Measurements from ENCODE around the gene BANK1.

BANK1 gene

DNA sequence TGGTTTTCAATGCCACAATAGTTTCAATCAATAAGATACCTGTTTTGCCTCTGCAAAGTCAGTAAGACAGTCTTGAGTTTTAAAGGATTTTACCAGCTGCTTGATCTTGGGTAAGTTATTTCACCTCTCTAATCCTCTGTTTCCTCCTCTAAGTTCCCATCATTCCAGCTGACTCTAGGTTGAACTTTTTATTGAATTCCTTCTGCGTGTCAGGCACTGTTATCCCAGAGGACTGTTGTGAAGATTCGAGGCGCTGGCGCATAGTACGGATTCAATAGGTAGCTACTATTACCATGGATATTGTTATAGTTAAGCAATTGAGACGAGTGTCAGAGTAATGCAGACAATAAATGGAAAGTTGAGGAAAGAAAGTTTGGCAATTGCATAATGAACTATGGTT is 179.4 kb downstream of the BANK1 start:
- TF ChIP-seq ZNF274 (IDR thresholded peaks at IDR 0.05; ENCODE audit: low read depth, low read length), result no peak
- no peak overlapping the region for H3K4me3 ChIP-seq (ENCODE audit: low read length)

DNA sequence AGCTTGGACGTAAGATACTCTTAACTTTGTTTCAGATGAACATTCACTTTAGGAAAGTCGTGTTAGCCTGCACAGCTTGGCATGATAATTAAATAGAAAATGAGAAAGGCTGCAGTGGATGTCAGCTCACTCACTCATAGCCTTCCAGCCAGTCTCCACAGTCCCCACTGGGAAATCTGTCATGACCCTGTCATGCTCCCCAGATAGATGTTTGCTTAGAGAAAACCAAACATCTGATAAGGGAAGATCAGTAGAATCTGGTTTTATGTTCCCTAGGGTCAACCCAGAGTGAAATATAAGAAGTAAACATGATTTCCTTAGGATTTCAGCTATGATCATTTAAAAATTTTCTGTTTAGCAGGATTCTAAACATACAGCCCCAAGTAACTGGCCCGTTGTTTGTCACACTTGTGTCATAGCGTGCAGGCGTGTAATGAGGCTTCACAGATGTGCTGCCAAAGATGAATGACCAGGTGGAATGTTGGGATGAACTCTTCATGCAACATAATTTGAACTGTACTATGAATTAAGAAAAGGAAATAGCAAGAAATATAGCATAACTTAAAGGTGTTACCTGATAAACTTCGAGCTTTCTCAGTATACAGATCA is 180.1 kb downstream of the BANK1 start:
- TF ChIP-seq ZNF274 (IDR thresholded peaks at IDR 0.05; ENCODE audit: low read depth, low read length), result no peak

DNA sequence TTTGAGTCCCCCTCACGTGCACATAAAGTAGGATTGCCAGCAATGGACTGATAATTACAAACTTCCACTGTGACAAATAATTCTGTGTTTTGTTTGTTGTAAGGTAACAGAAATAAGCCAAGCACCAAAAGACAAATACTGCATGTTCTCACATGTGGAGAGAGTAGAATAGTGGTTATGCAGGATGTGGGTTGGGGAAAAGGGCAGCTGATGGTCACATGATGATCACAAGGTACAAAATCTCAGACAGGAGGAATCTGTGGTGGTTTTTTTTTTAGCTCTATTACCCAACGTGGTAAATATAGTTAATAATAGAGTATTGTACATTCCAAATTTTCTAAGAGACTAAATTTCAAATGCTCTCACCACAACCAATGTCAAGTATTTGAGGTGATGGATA is 182.3 kb downstream of the BANK1 start:
- no peak for TF ChIP-seq ZNF274 (IDR thresholded peaks at IDR 0.05; ENCODE audit: low read depth, low read length)
- H3K4me3 ChIP-seq (ENCODE audit: low read length), result no peak overlapping the region

More for the DNA sequence above, 180.1 kb downstream of the BANK1 start:
- no peak overlapping the region for H3K4me3 ChIP-seq (ENCODE audit: low read length)

DNA sequence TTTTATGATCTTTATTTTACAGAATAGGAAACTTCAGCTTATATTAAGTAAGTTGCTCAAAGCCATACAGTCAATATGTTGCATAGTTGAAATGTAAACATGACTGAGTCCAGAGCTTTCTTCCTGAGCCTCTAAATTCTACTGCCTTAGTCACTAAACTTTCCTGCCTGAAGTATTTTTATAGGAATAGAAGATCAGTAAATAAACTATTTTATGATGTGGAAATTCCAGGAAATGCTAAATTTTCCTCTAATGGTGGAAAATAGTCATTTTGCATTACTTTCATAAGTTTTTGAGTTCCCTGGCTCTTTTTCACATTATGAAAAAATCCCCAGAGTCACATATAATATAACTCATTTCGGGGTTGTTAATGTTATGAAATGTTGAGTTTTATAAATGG is 182.8 kb downstream of the BANK1 start:
- no peak overlapping the region for H3K4me3 ChIP-seq (ENCODE audit: low read length)

DNA sequence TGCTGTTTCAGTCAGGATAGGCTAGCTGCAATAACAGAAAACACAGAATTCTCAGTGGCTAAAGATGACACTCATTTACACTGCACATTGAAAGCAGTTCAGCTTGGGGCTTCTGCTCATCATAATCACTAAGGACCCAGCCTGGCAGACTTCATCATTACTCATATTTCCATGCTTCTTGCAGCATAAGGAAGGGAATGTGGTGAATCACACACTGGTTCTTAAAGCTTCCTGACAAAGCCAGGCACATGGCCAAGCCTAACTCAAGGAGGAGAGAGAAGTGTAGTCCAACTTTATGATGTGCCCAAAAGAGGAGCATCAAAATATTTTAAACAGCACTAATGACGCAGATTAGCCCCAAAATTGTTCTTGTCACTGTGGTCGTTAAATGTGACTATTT is 186.5 kb downstream of the BANK1 start:
- no peak overlapping the region for H3K4me3 ChIP-seq (ENCODE audit: low read length)
- no peak for TF ChIP-seq ZNF274 (IDR thresholded peaks at IDR 0.05; ENCODE audit: low read depth, low read length)

More for the DNA sequence above, 182.8 kb downstream of the BANK1 start:
- no peak for TF ChIP-seq ZNF274 (IDR thresholded peaks at IDR 0.05; ENCODE audit: low read depth, low read length)

DNA sequence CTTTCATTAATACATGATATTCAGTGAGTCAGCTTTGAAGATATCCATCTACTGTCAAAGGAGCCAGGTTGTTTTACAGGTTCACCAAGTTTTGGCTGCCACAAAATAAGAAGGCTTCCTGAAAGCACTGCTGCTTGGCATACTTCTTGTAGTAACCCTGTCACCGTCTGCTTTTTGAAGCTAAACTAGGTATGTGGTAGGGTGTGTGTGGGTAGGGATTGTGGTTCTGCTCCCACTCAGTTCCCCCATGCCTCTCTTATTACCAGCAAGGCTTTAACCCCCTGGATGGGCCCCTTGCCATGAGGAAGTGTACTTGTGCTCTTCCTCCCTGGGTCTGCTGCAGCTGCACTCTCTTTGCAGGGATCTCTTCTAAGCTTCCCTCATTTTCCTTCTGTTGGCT is 191.2 kb downstream of the BANK1 start:
- TF ChIP-seq ZNF274 (IDR thresholded peaks at IDR 0.05; ENCODE audit: low read depth, low read length), result no peak
- H3K4me3 ChIP-seq (ENCODE audit: low read length), result no peak overlapping the region

DNA sequence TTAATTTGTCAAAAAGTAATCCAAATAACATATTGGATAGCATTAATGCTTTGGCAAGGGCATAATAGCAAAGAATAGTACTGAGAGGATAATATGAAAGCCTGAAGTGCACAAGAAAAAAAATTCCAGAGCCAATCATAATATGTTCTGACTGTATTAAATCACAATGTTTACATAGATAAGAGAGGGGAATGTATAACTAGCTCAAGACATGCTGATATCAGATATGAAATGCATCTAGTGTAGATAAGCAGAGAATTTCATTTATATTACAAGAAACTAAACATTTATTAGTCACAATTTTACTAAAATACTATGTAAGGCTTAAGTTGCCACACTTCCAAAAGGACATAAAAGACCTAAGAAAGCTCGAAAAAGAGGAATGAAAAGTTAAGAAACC is 193.3 kb downstream of the BANK1 start:
- TF ChIP-seq ZNF274 (IDR thresholded peaks at IDR 0.05; ENCODE audit: low read depth, low read length), result no peak
- H3K4me3 ChIP-seq (ENCODE audit: low read length), result no peak overlapping the region

DNA sequence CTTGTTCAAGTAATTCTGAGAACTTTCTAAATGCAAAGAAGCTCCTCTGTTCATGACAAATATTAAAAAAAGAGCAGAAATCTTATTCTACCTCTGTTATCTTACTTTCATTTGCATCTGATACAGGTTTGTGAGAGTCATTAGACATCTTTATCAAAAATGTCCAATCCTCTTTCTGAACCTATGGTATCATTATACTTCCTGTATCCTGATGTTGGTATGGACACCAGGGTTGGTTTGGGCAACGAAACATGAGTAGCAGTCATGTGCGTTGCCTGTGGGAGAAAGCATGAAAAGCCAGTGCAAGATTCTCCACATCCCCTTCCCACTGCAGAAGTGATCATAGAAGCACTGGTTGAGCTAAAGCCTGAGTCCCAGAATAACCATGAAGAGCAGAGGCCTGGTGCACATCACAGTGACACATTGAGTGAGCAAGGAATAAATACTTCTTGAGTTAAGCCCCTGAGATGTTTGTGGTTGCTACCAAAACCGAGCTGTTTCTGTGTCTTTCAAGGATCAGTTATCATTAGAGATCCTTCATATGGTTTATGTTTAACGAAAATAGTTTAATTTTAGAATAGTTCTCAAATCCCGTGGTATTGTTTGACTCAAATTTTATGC is 197.2 kb downstream of the BANK1 start:
- TF ChIP-seq ZNF274 (IDR thresholded peaks at IDR 0.05; ENCODE audit: low read depth, low read length), result no peak
- no peak overlapping the region for H3K4me3 ChIP-seq (ENCODE audit: low read length)

DNA sequence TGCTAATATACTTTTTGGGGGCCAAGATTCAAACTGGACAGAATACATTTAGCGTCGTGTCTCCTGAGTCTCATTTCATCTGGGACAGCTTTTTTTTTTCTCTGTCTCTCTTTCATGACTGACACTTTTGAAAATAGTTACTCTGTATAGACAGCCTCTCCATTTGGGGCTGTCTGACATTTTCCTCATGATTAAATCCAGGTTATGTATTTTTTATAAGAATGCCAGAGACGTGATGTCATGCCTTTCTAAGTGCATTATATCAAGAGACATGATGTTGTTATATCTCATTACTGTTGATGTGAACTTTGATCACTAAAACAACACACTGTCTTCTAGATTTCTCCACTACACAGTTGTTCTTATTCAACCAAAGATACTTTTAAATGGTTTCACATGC is 199.0 kb downstream of the BANK1 start:
- TF ChIP-seq ZNF274 (IDR thresholded peaks at IDR 0.05; ENCODE audit: low read depth, low read length), result no peak
- no peak overlapping the region for H3K4me3 ChIP-seq (ENCODE audit: low read length)

DNA sequence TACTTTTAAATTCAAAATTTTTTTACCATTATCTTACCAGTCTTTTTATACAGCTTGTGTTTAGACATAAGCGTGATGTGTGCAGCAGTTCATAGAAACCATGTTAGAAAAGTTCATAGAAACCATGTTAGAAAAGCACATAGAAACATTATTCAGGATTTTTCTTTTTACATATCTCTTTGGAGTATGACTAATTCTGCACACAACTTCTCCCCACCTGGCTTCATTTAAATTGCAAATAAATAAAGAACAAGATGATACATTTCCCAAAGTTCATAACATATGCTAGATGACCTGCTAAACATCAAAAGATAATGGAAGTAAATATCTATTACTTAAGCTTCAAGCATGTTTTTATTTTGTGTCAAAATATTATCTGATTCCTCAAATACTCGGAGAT is 201.9 kb downstream of the BANK1 start:
- TF ChIP-seq ZNF274 (IDR thresholded peaks at IDR 0.05; ENCODE audit: low read depth, low read length), result no peak

DNA sequence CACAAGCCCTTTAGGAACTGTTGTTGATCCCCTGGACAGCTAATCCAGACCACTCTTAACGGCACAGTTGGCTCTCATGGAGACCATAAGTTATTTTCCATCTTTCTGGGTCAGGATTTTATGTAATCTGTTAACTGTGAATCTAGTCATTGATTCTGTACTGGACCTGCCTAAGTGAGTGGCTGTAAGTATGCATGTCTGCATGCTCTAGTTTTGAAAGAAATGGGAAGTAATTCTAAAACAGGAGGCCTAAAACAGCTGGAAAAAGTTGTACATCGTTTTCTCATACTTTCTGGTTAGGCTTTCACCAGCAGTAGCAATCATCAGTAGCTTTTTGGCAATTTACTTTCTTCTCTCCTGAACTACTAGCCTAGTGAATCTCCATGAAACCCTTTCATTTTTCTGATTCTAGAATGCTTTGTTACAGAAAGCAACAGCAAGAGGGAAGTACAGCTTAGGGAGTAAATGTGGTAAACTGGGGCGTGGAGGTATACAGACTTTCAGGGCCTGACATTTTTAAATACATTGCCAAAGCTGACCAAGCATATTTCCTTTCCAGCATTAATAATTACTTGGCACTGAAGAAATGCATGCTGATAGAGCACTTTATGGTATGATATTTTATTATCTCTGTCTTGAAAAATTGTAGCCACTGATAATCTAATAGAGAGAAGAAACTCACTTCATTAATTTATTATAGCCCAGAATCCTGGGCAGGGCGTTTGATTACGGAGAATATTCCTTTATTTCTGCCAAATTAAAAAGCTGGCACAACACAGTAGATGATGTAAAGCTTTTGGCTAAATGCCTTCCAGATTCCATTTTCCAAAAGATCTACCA is 202.7 kb downstream of the BANK1 start:
- TF ChIP-seq ZNF274 (IDR thresholded peaks at IDR 0.05; ENCODE audit: low read depth, low read length), result no peak
- no peak overlapping the region for H3K4me3 ChIP-seq (ENCODE audit: low read length)

More for the DNA sequence above, 201.9 kb downstream of the BANK1 start:
- H3K4me3 ChIP-seq (ENCODE audit: low read length), result no peak overlapping the region

DNA sequence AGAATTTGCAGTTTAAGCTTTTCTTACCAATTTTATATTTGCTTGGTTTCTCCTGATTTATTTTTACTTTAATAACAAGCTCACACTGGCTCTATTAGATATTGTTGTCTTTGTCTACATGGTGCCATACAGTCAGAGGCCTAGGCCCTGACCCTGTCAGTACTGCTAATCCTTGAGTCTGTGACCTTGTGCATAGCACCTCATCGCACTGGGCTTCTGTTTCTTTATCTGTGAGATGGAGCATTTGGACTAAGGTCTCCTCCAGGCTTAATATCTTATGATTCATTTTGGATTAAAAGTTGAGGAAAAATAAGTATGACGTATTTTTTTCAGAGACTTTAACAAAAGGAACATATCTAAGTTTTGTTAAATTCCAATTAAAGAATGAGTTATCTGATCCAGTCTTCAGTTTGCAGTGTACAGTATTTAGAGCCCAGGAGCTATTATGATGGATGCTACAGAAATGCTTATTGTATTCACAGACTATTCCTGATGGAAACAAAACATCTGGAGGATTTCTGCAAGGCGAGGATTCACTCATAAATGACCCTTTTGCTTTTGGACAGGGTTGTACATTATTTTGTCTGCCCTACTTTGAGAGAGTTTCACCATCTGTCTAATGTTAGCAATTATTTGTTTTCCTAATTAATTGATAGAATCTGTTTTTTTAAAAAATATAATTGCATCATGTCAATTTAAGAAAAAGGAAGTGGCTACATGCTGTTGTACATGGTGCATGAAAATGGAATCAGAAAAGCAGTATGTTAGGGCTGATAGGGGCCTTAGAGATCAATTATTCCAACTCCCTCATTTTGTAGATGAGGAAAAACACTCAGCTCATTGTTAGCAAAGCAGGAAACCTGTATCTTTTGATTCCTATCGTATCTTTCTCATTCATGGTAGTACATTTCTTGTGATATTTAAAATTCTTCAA is 203.6 kb downstream of the BANK1 start:
- no peak for TF ChIP-seq ZNF274 (IDR thresholded peaks at IDR 0.05; ENCODE audit: low read depth, low read length)
- H3K4me3 ChIP-seq (ENCODE audit: low read length), result no peak overlapping the region

DNA sequence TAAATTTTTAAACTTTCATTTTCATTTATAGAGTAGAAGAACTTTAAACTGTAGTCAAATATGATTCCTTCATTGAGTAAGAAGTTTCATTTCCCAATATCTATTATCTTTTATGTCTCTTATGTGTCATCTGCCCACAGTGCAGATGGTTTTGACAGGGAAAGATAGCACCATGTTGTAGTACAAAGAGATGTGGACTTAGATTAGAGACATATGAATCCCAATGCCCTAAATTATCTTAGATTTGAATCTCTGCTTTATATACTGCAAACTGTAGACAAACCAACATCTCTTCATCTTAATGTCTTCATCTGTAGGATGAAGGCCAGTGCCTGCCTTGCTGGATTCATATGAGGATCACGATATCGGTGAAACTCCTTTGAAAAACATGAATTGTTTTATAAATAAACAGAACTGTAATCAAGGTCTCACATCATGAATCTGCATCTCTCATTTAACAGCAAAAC is 217.5 kb downstream of the BANK1 start:
- no peak for TF ChIP-seq ZNF274 (IDR thresholded peaks at IDR 0.05; ENCODE audit: low read depth, low read length)
- no peak overlapping the region for H3K4me3 ChIP-seq (ENCODE audit: low read length)

DNA sequence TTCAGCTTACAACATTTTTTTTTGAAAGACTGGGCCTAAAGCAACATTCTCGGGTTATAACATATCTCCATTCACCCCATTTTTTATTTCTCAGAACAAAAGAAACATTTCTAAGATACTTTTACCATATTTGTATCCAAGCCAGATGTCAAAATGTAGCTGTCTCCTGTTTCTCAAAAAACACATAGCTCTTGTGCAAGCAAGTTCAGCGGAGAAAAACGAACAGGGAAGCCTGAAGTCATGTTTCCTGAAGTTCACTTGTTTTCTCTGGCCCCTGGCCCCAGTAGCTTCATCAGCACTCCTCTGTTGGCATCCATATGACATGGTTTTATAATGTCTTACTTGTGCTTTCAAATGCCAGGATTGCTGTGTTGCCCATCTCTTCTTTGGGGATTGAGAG is 218.2 kb downstream of the BANK1 start:
- TF ChIP-seq ZNF274 (IDR thresholded peaks at IDR 0.05; ENCODE audit: low read depth, low read length), result no peak
- no peak overlapping the region for H3K4me3 ChIP-seq (ENCODE audit: low read length)
